ENCODE measurements around the gene NCOA3.

Gene NCOA3

DNA sequence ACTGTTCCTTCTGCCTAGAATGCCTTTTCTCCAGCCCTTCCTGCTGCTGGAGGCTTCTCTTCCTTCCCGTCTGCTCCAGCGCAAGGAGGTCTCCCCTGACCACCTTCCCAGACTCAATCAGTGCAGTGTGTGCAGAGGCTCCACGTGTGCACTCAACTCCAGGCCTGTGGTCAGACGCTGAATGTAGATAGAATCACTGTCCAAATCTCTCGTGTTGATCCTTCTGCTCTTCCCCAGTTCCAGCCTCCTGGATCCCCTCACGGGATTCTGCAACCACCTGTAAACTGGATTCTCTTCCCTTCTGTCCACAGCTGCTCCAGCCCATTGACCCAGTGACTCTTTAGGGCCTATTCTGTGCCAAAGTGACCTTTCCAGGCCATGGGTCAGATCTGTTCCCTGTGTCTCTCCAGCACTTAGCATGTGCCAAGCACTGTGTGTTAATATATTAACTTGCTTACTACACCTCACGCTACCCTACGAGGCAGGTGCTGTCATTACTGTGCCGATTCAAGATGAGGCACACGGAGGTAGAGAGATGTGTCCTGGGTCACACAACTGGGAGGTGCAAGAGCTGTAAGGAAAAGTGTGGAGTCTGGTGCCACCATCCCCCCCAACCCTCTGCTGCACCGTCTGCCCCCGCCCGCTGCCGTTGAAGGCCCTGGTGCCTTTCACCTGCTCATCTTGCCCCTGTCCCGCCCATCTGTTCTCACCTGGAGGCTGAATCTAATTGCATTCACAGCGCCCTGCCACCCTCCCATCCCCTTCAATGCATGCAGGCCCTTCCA, 171.4 kb downstream of the NCOA3 start:
- no peaks in the 10 kb centered on the region for H3K4me1 Mint-ChIP-seq (ENCODE audit: low read depth)
- no peaks in the 10 kb centered on the region for H3K27me3 Mint-ChIP-seq (ENCODE audit: low read depth)
- H3K4me3 Mint-ChIP-seq: no peak overlapping the region
- no peaks in the 10 kb centered on the region for H3K9me3 Mint-ChIP-seq
- no peak overlapping the region for H3K27ac Mint-ChIP-seq
- no peaks in the 10 kb centered on the region for H3K36me3 Mint-ChIP-seq (ENCODE audit: low read depth)

- Mint-ChIP-seq H3K4me3 (no peak overlapping the region), H3K27me3 (ENCODE audit: low read depth) (no peaks in the 10 kb centered on the region), H3K36me3 (ENCODE audit: low read depth) (no peaks in the 10 kb centered on the region), H3K9me3 (no peaks in the 10 kb centered on the region), H3K4me1 (ENCODE audit: low read depth) (no peaks in the 10 kb centered on the region), H3K27ac (no peak overlapping the region)
These were observed 171.9 kb downstream of the NCOA3 start for GRCh38 chr20:47673671-47673955.

GRCh38 chr20:47674145-47674544, 172.5 kb downstream of the NCOA3 start:
- Mint-ChIP-seq H3K36me3 (ENCODE audit: low read depth) (no peaks in the 10 kb centered on the region), H3K4me1 (ENCODE audit: low read depth) (no peaks in the 10 kb centered on the region), H3K27me3 (ENCODE audit: low read depth) (no peaks in the 10 kb centered on the region), H3K4me3 (no peak overlapping the region), H3K27ac (no peak overlapping the region), H3K9me3 (no peaks in the 10 kb centered on the region)

DNA sequence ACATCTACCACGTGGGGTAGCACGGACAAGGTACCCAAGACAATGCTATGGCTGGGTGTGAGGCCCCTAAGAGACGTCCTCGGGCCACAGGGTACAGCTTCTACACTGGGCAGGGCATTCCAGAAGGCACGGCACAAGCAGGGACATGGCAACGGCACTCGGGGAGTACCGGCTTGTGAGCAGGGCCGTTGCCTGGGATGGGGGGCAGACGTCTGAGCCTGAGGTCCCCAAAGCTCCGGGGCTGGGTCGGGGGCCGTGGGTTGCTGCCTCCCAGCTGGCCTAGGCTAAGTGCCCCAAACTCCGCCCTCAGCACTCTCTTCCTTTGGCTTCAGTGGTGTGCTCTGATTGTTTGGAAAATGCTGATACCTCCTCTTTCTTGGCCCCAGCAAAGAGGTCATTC, 173.0 kb downstream of the NCOA3 start:
- no peaks in the 10 kb centered on the region for H3K27me3 Mint-ChIP-seq (ENCODE audit: low read depth)
- no peaks in the 10 kb centered on the region for H3K36me3 Mint-ChIP-seq (ENCODE audit: low read depth)
- no peak overlapping the region for H3K4me3 Mint-ChIP-seq
- H3K9me3 Mint-ChIP-seq: no peaks in the 10 kb centered on the region
- H3K27ac Mint-ChIP-seq: no peak overlapping the region
- H3K4me1 Mint-ChIP-seq (ENCODE audit: low read depth): no peaks in the 10 kb centered on the region

- H3K36me3 Mint-ChIP-seq (ENCODE audit: low read depth): no peaks in the 10 kb centered on the region
- no peak overlapping the region for H3K27ac Mint-ChIP-seq
- no peaks in the 10 kb centered on the region for H3K9me3 Mint-ChIP-seq
- H3K27me3 Mint-ChIP-seq (ENCODE audit: low read depth): no peaks in the 10 kb centered on the region
- no peaks in the 10 kb centered on the region for H3K4me1 Mint-ChIP-seq (ENCODE audit: low read depth)
- H3K4me3 Mint-ChIP-seq: no peak overlapping the region
These were observed 173.8 kb downstream of the NCOA3 start for GRCh38 chr20:47675190-47676142.

GRCh38 chr20:47676219-47676721, 174.6 kb downstream of the NCOA3 start:
- H3K36me3 Mint-ChIP-seq (ENCODE audit: low read depth): no peaks in the 10 kb centered on the region
- no peak overlapping the region for H3K4me3 Mint-ChIP-seq
- no peaks in the 10 kb centered on the region for H3K4me1 Mint-ChIP-seq (ENCODE audit: low read depth)
- H3K9me3 Mint-ChIP-seq: no peaks in the 10 kb centered on the region
- no peak overlapping the region for H3K27ac Mint-ChIP-seq
- H3K27me3 Mint-ChIP-seq (ENCODE audit: low read depth): no peaks in the 10 kb centered on the region

DNA sequence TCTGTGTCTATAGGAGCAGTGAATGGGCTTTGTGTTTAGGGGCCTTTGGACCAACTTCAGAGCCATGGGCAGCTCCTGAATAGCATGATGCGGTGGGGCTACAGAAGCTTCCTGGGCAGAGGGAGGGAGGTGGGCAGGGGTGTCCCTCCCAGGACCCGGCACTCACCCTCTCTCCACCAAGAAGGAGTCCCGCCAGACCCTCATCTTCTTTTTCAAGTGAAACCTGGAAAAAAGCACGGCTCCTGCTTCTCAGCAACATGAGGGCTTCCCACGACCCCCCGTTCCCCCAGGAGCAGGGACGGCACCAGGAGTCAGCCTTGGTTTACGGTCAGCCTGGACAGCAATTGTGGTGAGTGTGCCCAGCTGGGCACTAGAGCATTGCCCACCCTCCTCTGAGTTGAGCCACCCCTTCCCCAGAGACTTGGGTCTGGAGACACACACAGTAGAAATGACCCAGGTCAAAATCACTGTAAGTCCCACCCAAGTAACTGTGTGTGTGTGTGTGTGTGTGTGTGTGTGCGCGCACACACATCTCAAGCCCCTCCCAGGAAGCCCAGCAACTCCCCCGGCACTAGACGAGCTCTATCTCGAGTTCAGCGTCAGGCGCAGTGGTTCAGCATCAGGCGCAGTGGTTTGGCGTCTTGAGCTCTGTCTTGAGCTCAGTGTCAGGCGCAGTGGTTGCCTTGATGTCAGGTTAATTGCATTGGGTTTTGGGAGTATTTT, 175.4 kb downstream of the NCOA3 start:
- Mint-ChIP-seq H3K9me3 (no peaks in the 10 kb centered on the region), H3K4me1 (ENCODE audit: low read depth) (no peaks in the 10 kb centered on the region), H3K4me3 (no peak overlapping the region), H3K27me3 (ENCODE audit: low read depth) (no peaks in the 10 kb centered on the region), H3K36me3 (ENCODE audit: low read depth) (no peaks in the 10 kb centered on the region), H3K27ac (no peak overlapping the region)

- Mint-ChIP-seq H3K4me1 (ENCODE audit: low read depth) (no peaks in the 10 kb centered on the region), H3K27ac (no peak overlapping the region), H3K36me3 (ENCODE audit: low read depth) (no peaks in the 10 kb centered on the region), H3K9me3 (no peaks in the 10 kb centered on the region), H3K27me3 (ENCODE audit: low read depth) (no peaks in the 10 kb centered on the region), H3K4me3 (no peak overlapping the region)
These were observed 176.2 kb downstream of the NCOA3 start for GRCh38 chr20:47677635-47678453.

- H3K27me3 Mint-ChIP-seq (ENCODE audit: low read depth): no peaks in the 10 kb centered on the region
- H3K4me3 Mint-ChIP-seq: no peak overlapping the region
- H3K27ac Mint-ChIP-seq: no peak overlapping the region
- no peaks in the 10 kb centered on the region for H3K4me1 Mint-ChIP-seq (ENCODE audit: low read depth)
- no peaks in the 10 kb centered on the region for H3K9me3 Mint-ChIP-seq
- no peaks in the 10 kb centered on the region for H3K36me3 Mint-ChIP-seq (ENCODE audit: low read depth)
These were observed 176.8 kb downstream of the NCOA3 start for GRCh38 chr20:47678536-47678935.

- Mint-ChIP-seq H3K4me1 (ENCODE audit: low read depth) (no peaks in the 10 kb centered on the region), H3K27ac (no peak overlapping the region), H3K27me3 (ENCODE audit: low read depth) (no peaks in the 10 kb centered on the region), H3K4me3 (no peak overlapping the region), H3K36me3 (ENCODE audit: low read depth) (no peaks in the 10 kb centered on the region), H3K9me3 (no peaks in the 10 kb centered on the region)
These were observed 177.8 kb downstream of the NCOA3 start for GRCh38 chr20:47679462-47679861.

DNA sequence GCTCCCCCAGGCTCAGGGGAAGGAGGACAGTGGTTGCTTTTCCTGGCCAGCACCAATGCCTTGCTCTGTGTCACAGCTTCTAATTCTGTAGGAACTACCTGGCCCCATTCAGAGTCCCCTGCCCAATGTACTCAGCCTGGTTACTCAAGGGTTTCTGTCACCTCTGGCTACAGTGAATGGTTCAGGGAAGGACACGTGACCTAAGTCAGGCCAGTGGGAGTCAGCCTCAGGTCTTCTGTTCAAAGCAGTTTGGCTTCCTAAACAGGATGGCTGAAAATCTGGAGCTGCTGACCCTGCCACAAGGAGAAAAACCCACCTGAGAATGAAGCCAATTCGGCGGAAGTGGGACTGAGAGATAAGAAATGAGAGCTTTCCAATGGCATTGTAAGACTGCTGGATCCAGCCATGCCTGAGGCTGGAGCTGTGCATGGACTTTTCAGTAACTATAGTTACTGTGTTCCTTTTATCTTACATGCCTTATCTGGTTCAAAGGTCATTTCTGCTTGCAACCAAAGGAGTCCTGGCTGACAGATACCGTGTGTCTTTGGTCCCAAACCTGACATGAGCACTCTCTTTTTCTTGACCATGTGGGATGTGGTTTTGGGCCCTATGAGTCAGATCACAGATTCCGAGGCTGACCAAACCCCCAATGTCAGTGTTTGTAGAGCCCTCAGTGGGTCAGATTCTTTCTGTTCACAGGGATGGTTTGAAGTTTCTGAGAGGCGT, 179.3 kb downstream of the NCOA3 start:
- Mint-ChIP-seq H3K27me3 (ENCODE audit: low read depth) (no peaks in the 10 kb centered on the region), H3K36me3 (ENCODE audit: low read depth) (no peaks in the 10 kb centered on the region), H3K27ac (no peak overlapping the region), H3K9me3 (no peaks in the 10 kb centered on the region), H3K4me3 (no peak overlapping the region), H3K4me1 (ENCODE audit: low read depth) (no peaks in the 10 kb centered on the region)

DNA sequence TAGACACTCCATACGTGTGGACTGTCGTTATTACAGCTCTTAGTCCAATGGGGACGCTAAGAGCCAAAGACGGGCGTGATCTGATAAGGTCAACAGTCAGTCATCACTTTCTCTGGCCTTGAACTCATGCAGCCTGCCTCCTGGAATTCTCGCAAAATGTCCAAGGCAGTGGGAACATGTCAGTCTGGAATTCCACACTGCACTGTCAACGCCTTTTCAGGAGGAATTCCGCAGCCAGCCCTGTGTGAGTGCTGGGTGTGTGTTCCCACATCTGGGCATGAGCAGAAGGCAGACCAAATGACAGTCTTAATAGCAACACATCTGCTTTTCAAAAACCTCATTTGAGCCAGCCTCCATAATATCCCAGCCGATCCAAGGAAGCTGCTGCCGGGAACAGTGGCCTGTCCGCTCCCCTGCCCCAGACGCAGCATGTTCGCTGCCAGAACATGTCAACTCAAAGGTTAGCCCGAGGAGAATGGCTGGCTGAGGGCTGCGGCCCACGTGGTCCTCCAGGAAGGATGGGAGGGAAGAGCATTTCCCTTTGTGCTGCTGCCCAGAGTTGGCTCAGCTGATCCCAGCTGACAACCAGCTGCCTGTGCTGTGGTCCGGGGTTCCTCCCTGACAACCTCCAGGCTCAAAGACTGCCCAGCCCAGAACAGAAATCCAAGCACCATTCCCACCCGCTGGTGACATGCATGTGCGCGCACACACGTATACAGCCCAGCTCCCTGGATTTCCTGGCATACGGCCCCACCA, 180.5 kb downstream of the NCOA3 start:
- Mint-ChIP-seq H3K27me3 (ENCODE audit: low read depth) (no peaks in the 10 kb centered on the region), H3K9me3 (no peaks in the 10 kb centered on the region), H3K27ac (no peak overlapping the region), H3K4me3 (no peak overlapping the region), H3K4me1 (ENCODE audit: low read depth) (no peaks in the 10 kb centered on the region), H3K36me3 (ENCODE audit: low read depth) (no peaks in the 10 kb centered on the region)

GRCh38 chr20:47682916-47683315, 181.2 kb downstream of the NCOA3 start:
- Mint-ChIP-seq H3K9me3 (no peaks in the 10 kb centered on the region), H3K27ac (no peak overlapping the region), H3K36me3 (ENCODE audit: low read depth) (no peaks in the 10 kb centered on the region), H3K4me1 (ENCODE audit: low read depth) (no peaks in the 10 kb centered on the region), H3K27me3 (ENCODE audit: low read depth) (no peaks in the 10 kb centered on the region), H3K4me3 (no peak overlapping the region)

Measured in T-helper 1 cell treated with Interleukin-12 subunit alpha and Interleukin-12 subunit beta and Interleukin-4 antibody, amounts not matched to agents 30 μg/mL and 1 μg/mL, for 36 hours (primary cell).